Smooth muscle cell of the pulmonary artery (primary cell): Measurements from ENCODE around the gene AGPS. TPM values are rescaled to one million over a fixed set of nuclear protein-coding genes. Genes with fewer than 3 reads are reported as not detected.

Experiments
- total RNA-seq: library from RNA; depleted of rRNA; stranded (reverse); fragments of >200 nt; gene quantifications from 2 replicates; pipeline ENCODE4 v1.2.3, GENCODE V29; 2014

The AGPS gene
- 40.3 and 48.2 TPM in 2 replicates for total RNA-seq

DNA sequence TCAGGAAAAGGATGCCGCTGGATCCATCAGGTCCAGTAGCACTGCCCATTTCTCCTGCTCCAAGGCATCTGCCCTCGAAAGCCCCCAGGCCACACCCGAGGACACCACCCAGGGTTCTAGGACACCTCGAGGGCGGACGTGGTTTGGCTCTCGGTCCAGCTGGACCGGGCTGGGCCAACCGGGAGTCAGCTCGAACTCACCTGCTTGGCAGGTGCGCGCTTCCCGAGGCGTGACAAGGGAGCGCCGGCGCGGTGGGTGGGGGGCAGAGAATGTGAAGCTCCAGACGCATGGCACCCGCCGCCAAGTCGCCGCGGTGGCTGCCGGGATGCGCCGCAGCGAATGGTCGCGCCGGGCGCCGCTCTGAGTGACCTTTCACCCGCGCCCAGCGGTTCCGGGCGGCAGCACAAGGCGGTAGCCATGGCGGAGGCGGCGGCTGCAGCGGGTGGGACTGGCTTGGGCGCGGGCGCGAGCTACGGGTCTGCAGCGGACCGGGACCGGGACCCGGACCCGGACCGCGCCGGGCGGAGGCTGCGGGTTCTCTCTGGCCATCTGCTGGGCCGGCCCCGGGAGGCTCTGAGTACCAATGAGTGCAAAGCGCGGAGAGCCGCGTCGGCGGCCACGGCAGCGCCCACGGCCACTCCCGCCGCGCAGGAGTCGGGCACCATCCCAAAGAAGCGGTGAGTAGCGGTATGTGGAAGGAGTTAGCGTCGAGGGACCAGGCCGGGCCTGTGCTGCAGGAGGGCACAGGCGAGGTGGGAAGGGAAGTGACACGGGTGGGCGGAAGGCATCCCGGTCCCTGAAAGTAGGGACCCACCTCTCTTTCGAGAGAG is at the start of gene AGPS:
TSS of gene AGPS (plus strand) at position 401 of the 830 bp plus-strand sequence. CDS start at position 418, 17 bp downstream.

Other genes with a start within 250 kb of the AGPS start
- gene HNRNPA3, start 180.0 kb upstream of the AGPS start, total RNA-seq = 33.9 and 42.7 TPM in 2 replicates
- 76.5 and 79.2 TPM in 2 replicates for gene NFE2L2, start 128.0 kb upstream of the AGPS start, total RNA-seq